Measurements from ENCODE around the gene KREMEN1. TPM values are rescaled to one million over a fixed set of nuclear protein-coding genes. Genes with fewer than 3 reads are reported as not detected.

The KREMEN1 gene
- total RNA-seq, 4 donors from 2014 or later, result 7.6 to 15.9 (median 8.9) TPM

- TF ChIP-seq CTCF (IDR thresholded peaks at IDR 0.05; ENCODE audit: low read depth), result no peak
These were observed 77.9 kb downstream of the KREMEN1 start for GRCh38 chr22:29150701-29151100.

GRCh38 chr22:29151316-29151715 is 78.5 kb downstream of the KREMEN1 start:
- no peak for TF ChIP-seq CTCF (IDR thresholded peaks at IDR 0.05; ENCODE audit: low read depth)

GRCh38 chr22:29152045-29152953 is 79.5 kb downstream of the KREMEN1 start:
- no peak for TF ChIP-seq CTCF (IDR thresholded peaks at IDR 0.05; ENCODE audit: low read depth)

GRCh38 chr22:29152954-29153719 is 80.3 kb downstream of the KREMEN1 start:
- TF ChIP-seq CTCF (IDR thresholded peaks at IDR 0.05; ENCODE audit: low read depth), result no peak

- TF ChIP-seq CTCF (IDR thresholded peaks at IDR 0.05; ENCODE audit: low read depth), result no peak
These were observed 81.7 kb downstream of the KREMEN1 start for GRCh38 chr22:29154364-29155048.

GRCh38 chr22:29155966-29156365 is 83.1 kb downstream of the KREMEN1 start:
- TF ChIP-seq CTCF (IDR thresholded peaks at IDR 0.05; ENCODE audit: low read depth), result no peak

GRCh38 chr22:29156507-29156906 is 83.7 kb downstream of the KREMEN1 start:
- no peak for TF ChIP-seq CTCF (IDR thresholded peaks at IDR 0.05; ENCODE audit: low read depth)
